Upper lobe of right lung (tissue), 1 donor: ENCODE results near the gene ZNF165. TPM values are rescaled to one million over a fixed set of nuclear protein-coding genes. Genes with fewer than 3 reads are reported as not detected.

Source experiments
- ATAC-seq: fragments of 200-7000 bp; cut with Tn5 transposase; one replicate; pipeline ENCODE4 v1.9.1; 2020; ENCODE audit warnings: mild to moderate bottlenecking, moderate library complexity
- DNase-seq: peaks from one replicate; pipeline ENCODE4 v3.0.0-alpha.2; 2020
- H3K27ac ChIP-seq: fragments of 200-600 bp; one replicate; pipeline ENCODE4 v1.8.0; 2022
- H3K27me3 ChIP-seq: fragments of 200-600 bp; one replicate; pipeline ENCODE4 v1.8.0; 2022; ENCODE audit warnings: mild to moderate bottlenecking
- H3K36me3 ChIP-seq: fragments of 200-600 bp; one replicate; pipeline ENCODE4 v1.8.0; 2022
- H3K4me1 ChIP-seq: fragments of 200-600 bp; one replicate; pipeline ENCODE4 v1.8.0; 2022
- H3K4me3 ChIP-seq: fragments of 200-600 bp; one replicate; pipeline ENCODE4 v1.8.0; 2022; ENCODE audit warnings: mild to moderate bottlenecking
- H3K9me3 ChIP-seq: fragments of 200-600 bp; one replicate; pipeline ENCODE4 v1.8.0; 2022
- CTCF ChIP-seq: fragments of 200-600 bp; IDR thresholded peaks from one replicate; pipeline ENCODE4 v1.8.0; 2022; ENCODE audit warnings: antibody characterized with exemption
- intact Hi-C: fragments of 100-400 bp; cut with DNase I; formaldehyde crosslinking; loops from one replicate; pipeline ENCODE4 v1.11.0; 2022
- total RNA-seq: library from RNA; stranded (reverse); fragmentation: NEBNext Ultra II Directional; extraction: Animal tissue kit (Norgen Biotek cat#: 25700); gene quantifications from one replicate; pipeline ENCODE4 v1.2.1, GENCODE V29; 2021
- donor health status: DM: no; HTN: yes; CAD: no; lungs with severe emphysema.

ZNF165 gene
- total RNA-seq, 1 donor from 2014 or later = 2.3 TPM

DNA sequence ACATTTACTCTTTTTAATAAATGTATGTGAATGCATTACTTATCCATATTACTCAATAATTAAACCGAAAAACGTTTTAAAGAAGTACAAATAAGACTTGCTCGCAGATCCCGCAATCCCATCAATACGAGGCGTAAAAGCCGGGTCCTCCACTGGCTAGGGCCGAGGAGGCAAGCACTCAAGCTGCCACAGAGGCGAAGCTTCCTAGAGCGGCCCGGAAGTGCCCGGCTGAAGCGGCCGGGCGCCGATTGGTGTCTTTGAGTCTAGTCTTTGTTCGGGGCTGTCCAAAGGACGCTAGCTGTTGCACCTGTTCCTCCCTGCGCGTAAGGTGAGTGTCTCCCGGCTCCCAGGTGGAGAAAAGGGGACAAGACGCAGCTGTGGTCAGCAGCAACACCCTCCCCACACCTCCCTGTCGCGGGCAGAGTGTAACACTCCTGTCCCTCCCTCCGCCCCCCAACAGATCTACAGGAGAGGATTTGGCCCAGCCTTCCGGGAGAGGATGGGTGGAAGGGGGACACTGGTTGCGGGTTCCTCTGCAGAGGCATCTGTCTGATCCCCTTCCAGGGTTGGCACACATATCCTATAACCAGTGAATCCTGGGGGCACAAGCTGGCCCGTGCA, 44.1 kb downstream of the ZNF165 start, which contains the start of gene ZSCAN16:
TSS of gene ZSCAN16 (plus strand) at position 260 of the 621 bp plus-strand sequence. CDS start 835 bp downstream, outside the sequence.
- Histone ChIP-seq H3K4me3 (peak within 1 kb of the TSS; percentile 76), H3K36me3 (peaks cover 23% of the 10 kb centered on the region), H3K4me1 (peaks cover 14% of the 10 kb centered on the region), H3K27ac (peak within 1 kb of the TSS; percentile 79), H3K9me3 (no peaks in the 10 kb centered on the region), H3K27me3 (no peaks in the 10 kb centered on the region)
- ATAC-seq (peak; percentile 99), DNase-seq (peak; percentile 92)
- TF ChIP-seq CTCF = no peak
- intact Hi-C loops = no loop called here

DNA sequence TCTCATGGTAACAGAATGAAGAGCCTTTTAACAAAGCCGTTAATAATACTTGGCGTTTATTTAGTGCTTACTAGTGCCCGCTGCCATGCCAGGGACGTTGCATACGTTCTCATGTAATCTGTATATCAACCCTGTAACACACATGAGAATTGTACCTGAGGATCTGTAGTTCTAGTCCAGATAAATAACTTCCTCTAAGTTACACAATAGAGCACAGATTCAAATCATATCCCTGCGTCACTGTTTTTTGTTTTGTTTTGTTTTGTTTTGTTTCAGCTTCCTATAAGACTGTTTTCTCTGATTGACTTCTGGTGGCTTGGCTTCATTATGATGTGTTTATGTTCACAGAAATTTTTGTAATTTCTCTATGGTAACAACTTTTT, 44.6 kb downstream of the ZNF165 start:
- no peak for TF ChIP-seq CTCF
- H3K4me1 ChIP-seq = peaks cover 14% of the 10 kb centered on the region
- no peak for DNase-seq
- peaks cover 25% of the 10 kb centered on the region for H3K36me3 ChIP-seq
- intact Hi-C loops = no loop called here
- H3K4me3 ChIP-seq = peak overlapping the region; percentile 76
- no peaks in the 10 kb centered on the region for H3K9me3 ChIP-seq
- ATAC-seq = peak; percentile 3
- H3K27ac ChIP-seq = peak overlapping the region; percentile 79
- H3K27me3 ChIP-seq = no peaks in the 10 kb centered on the region

DNA sequence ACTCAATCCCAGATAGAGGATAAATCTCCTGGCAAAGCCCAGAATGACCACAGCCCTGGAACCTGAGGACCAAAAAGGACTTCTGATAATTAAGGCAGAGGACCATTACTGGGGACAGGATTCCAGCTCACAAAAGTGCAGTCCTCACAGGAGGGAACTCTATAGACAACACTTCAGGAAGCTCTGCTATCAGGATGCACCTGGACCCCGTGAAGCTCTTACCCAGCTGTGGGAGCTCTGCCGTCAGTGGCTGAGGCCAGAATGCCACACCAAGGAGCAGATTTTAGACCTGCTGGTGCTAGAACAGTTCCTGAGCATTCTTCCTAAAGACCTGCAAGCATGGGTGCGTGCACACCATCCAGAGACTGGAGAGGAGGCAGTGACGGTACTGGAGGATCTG, 45.0 kb downstream of the ZNF165 start:
- intact Hi-C loops = no loop called here
- DNase-seq (no peak), ATAC-seq (no peak)
- H3K36me3 ChIP-seq = peaks cover 29% of the 10 kb centered on the region
- H3K4me1 ChIP-seq = peaks cover 14% of the 10 kb centered on the region
- no peaks in the 10 kb centered on the region for H3K9me3 ChIP-seq
- no peaks in the 10 kb centered on the region for H3K27me3 ChIP-seq
- no peak for TF ChIP-seq CTCF
- H3K27ac ChIP-seq = no peak overlapping the region
- H3K4me3 ChIP-seq = peak overlapping the region; percentile 76

DNA sequence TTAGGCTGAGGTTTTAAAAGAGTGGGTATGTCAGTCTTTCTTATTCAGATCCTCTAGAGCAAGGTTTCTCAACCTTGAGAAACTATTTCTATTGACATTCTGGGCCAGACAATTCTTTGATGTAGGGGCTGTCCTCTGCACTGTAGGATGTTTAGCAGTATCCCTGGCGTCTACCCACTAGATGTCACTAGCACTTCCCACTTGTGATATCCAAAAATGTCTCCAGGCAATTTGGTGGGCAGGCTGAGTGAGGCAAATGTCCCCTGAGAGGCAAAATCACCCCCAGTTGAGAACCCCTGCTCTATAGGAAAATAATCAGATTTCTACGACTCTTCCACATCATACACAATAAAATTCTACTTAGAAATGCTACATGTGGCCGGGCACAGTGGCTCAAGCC, 53.6 kb downstream of the ZNF165 start:
- no peak overlapping the region for H3K27ac ChIP-seq

GRCh38 chr6:28134716-28135115, 54.3 kb downstream of the ZNF165 start:
- Histone ChIP-seq H3K4me3 (no peak overlapping the region), H3K27ac (no peak overlapping the region), H3K36me3 (peaks cover 14% of the 10 kb centered on the region), H3K4me1 (peaks cover 17% of the 10 kb centered on the region), H3K27me3 (no peaks in the 10 kb centered on the region), H3K9me3 (no peaks in the 10 kb centered on the region)
- no peak for TF ChIP-seq CTCF
- ATAC-seq = peak; percentile 8
- no peak for DNase-seq
- intact Hi-C loops = loop anchor here (10.0 kb wide), 1 partner anchor 220 kb away; no protein-coding TSS in a partner anchor

More for the DNA sequence above, 53.6 kb downstream of the ZNF165 start:
- Histone ChIP-seq H3K4me3 (no peak overlapping the region), H3K9me3 (no peaks in the 10 kb centered on the region), H3K36me3 (peaks cover 21% of the 10 kb centered on the region), H3K27me3 (no peaks in the 10 kb centered on the region), H3K4me1 (peaks cover 17% of the 10 kb centered on the region)
- DNase-seq (no peak), ATAC-seq (no peak)
- TF ChIP-seq CTCF = peak; percentile 29
- intact Hi-C loops = loop anchor here (10.0 kb wide), 1 partner anchor 221 kb away; no protein-coding TSS in a partner anchor
